Fibroblast of villous mesenchyme (primary cell): Measurements from ENCODE around the gene SNN. TPM values are rescaled to one million over a fixed set of nuclear protein-coding genes. Genes with fewer than 3 reads are reported as not detected.

Experiments
- DNase-seq: peaks from one replicate; pipeline ENCODE4 v3.0.0-alpha.2; 2010; ENCODE audit warnings: low read depth
- H3K4me3 ChIP-seq: 2 replicates; pipeline ENCODE4 v1.5.1; 2011; ENCODE audit warnings: low read depth, mild to moderate bottlenecking, low read length
- CTCF ChIP-seq: IDR thresholded peaks from 2 replicates; pipeline ENCODE4 v1.5.1; 2012; ENCODE audit warnings: low read depth, mild to moderate bottlenecking, low read length; ENCODE audit not compliant: insufficient read depth
- total RNA-seq: library from RNA; depleted of rRNA; stranded (reverse); fragments of >200 nt; gene quantifications from 2 replicates; pipeline ENCODE4 v1.2.3, GENCODE V29; 2012

Gene SNN
- total RNA-seq, 1 donor = 13.0 TPM

- DNase-seq = no peak
- TF ChIP-seq CTCF = no peak
- no peak overlapping the region for H3K4me3 ChIP-seq
Observed at GRCh38 chr16:11676799-11677198, 8.5 kb downstream of the SNN start.

- H3K4me3 ChIP-seq = no peak overlapping the region
- DNase-seq = no peak
- TF ChIP-seq CTCF = no peak
Observed at GRCh38 chr16:11677451-11677951, 9.2 kb downstream of the SNN start.

- no peak for TF ChIP-seq CTCF
- no peak for DNase-seq
- no peak overlapping the region for H3K4me3 ChIP-seq
Observed at GRCh38 chr16:11677959-11678881, 10.0 kb downstream of the SNN start.

- H3K4me3 ChIP-seq = no peak overlapping the region
- no peak for TF ChIP-seq CTCF
- no peak for DNase-seq
Observed at GRCh38 chr16:11679250-11679649, 11.0 kb downstream of the SNN start.

- no peak for TF ChIP-seq CTCF
- DNase-seq = no peak
- H3K4me3 ChIP-seq = no peak overlapping the region
Observed at GRCh38 chr16:11679941-11680911, 12.0 kb downstream of the SNN start.

GRCh38 chr16:11681556-11681955, 13.3 kb downstream of the SNN start:
- DNase-seq = no peak
- no peak overlapping the region for H3K4me3 ChIP-seq
- no peak for TF ChIP-seq CTCF
